ENCODE measurements around the gene C6orf47.
"Not testable (repeated sequence)": the region's sequence is repeated elsewhere in the genome, so short reads cannot be mapped to it uniquely, and the experiment has no call there.

C6orf47 gene

GRCh38 chr6:31660381-31661261 lies at the start of gene C6orf47:
TSS of gene C6orf47 (minus strand) at chr6:31660778. CDS start at chr6:31659947, 831 bp downstream.
- peak; percentile 79 for DNase-seq

GRCh38 chr6:31709157-31709556 lies 48.6 kb upstream of the C6orf47 start:
- DNase-seq, result not testable (repeated sequence)

GRCh38 chr6:31708224-31708623 lies 47.6 kb upstream of the C6orf47 start:
- no peak for DNase-seq

GRCh38 chr6:31707701-31708100 lies 47.1 kb upstream of the C6orf47 start:
- DNase-seq, result no peak

GRCh38 chr6:31706599-31706998 lies 46.0 kb upstream of the C6orf47 start, which contains the start of gene LY6G6F:
TSS of gene LY6G6F (plus strand) at chr6:31706866. CDS start at chr6:31706907, 41 bp downstream.
- DNase-seq, result no peak

GRCh38 chr6:31705931-31706330 lies 45.4 kb upstream of the C6orf47 start:
- DNase-seq, result no peak

GRCh38 chr6:31702819-31703716 lies 42.5 kb upstream of the C6orf47 start, which contains the start of gene ABHD16A:
TSS of gene ABHD16A (minus strand) at chr6:31703324. CDS start at chr6:31703281, 43 bp downstream.
- peak; percentile 97 for DNase-seq

GRCh38 chr6:31702405-31702818 lies 41.8 kb upstream of the C6orf47 start:
- DNase-seq, result no peak

- DNase-seq, result no peak
Observed at GRCh38 chr6:31701666-31702404, 41.3 kb upstream of the C6orf47 start.

GRCh38 chr6:31700740-31701401 lies 40.3 kb upstream of the C6orf47 start:
- DNase-seq, result no peak

- DNase-seq, result no peak
Observed at GRCh38 chr6:31697555-31697954, 37.0 kb upstream of the C6orf47 start.

GRCh38 chr6:31693535-31693934 lies 33.0 kb upstream of the C6orf47 start:
- DNase-seq, result no peak

GRCh38 chr6:31692886-31693285 lies 32.3 kb upstream of the C6orf47 start:
- no peak for DNase-seq

GRCh38 chr6:31692353-31692752 lies 31.8 kb upstream of the C6orf47 start:
- DNase-seq, result no peak

GRCh38 chr6:31691564-31692108 lies 31.1 kb upstream of the C6orf47 start:
- DNase-seq, result no peak

- DNase-seq, result no peak
Observed at GRCh38 chr6:31691078-31691463, 30.5 kb upstream of the C6orf47 start.

- DNase-seq, result no peak
Observed at GRCh38 chr6:31690231-31691077, 29.9 kb upstream of the C6orf47 start.

GRCh38 chr6:31689249-31690110 lies 28.9 kb upstream of the C6orf47 start:
- DNase-seq, result no peak

GRCh38 chr6:31687860-31688693 lies 27.5 kb upstream of the C6orf47 start:
- no peak for DNase-seq
